RWPE2 (cell line): ENCODE results near the gene TIRAP.

ENCODE experiments used
- ATAC-seq: fragments of 200-7000 bp; cut with Tn5 transposase; 3 replicates; pipeline ENCODE4 v1.9.1; 2021; ENCODE audit warnings: low read depth
- DNase-seq: peaks from one replicate; pipeline ENCODE4 v3.0.0-alpha.2; 2020; ENCODE audit warnings: low spot score
- H3K27ac ChIP-seq: fragments of 450-650 bp; 2 replicates; pipeline ENCODE4 v1.5.1; 2017; ENCODE audit warnings: mild to moderate bottlenecking; ENCODE audit not compliant: poor library complexity, severe bottlenecking
- H3K27me3 ChIP-seq: fragments of 250-450 bp; sonication (Bioruptor Pico); 2 replicates; pipeline ENCODE4 v1.5.1; 2021; ENCODE audit warnings: mild to moderate bottlenecking, moderate library complexity; ENCODE audit not compliant: insufficient read depth, poor library complexity, severe bottlenecking
- H3K36me3 ChIP-seq: fragments of 250-450 bp; sonication (Bioruptor Pico); 2 replicates; pipeline ENCODE4 v1.5.1; 2020; ENCODE audit warnings: low read depth, mild to moderate bottlenecking, moderate library complexity
- H3K4me1 ChIP-seq: fragments of 250-450 bp; sonication (Bioruptor Pico); 2 replicates; pipeline ENCODE4 v1.5.1; 2021; ENCODE audit warnings: mild to moderate bottlenecking, moderate library complexity; ENCODE audit not compliant: insufficient read depth, poor library complexity, severe bottlenecking
- H3K4me3 ChIP-seq: fragments of 250-450 bp; sonication (Bioruptor Pico); 2 replicates; pipeline ENCODE4 v1.5.1; 2021; ENCODE audit warnings: mild to moderate bottlenecking, moderate library complexity; ENCODE audit not compliant: severe bottlenecking
- H3K9me3 ChIP-seq: fragments of 250-450 bp; sonication (Bioruptor Pico); 2 replicates; pipeline ENCODE4 v1.5.1; 2021; ENCODE audit warnings: mild to moderate bottlenecking, moderate library complexity; ENCODE audit not compliant: severe bottlenecking
- TF ChIP-seq, protein P1 (sequence below): fragments of 450-650 bp; IDR thresholded peaks from one replicate; pipeline ENCODE4 v1.5.1; 2017; ENCODE audit warnings: mild to moderate bottlenecking, moderate library complexity; ENCODE audit not compliant: poor library complexity, severe bottlenecking

Gene TIRAP

DNA sequence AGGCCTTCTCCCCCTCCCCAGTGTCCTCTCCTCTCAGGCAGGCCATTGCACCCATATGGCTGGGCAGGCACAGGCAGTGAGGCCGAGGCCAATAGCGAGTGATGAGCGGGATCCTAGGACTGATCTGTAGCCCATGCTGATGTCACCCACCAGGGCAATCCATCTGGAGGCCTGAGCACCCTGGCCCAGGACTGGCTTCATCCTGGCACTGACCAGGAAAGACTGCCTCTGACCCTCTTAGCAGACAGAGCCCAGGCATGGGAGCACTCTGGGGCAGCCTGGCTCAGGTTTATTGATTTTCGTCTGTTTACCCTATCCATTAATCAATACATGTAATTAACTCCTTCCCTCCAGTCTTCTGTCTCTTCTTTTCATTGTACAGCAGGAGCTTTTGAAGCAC, 5.1 kb upstream of the TIRAP start:
- ATAC-seq: no peak
- no peak for DNase-seq
- Histone ChIP-seq H3K27ac (no peak overlapping the region), H3K4me1 (no peaks in the 10 kb centered on the region), H3K27me3 (no peaks in the 10 kb centered on the region), H3K4me3 (no peak overlapping the region), H3K9me3 (no peaks in the 10 kb centered on the region), H3K36me3 (peaks cover 30% of the 10 kb centered on the region)
- TF ChIP-seq, protein P1, sequence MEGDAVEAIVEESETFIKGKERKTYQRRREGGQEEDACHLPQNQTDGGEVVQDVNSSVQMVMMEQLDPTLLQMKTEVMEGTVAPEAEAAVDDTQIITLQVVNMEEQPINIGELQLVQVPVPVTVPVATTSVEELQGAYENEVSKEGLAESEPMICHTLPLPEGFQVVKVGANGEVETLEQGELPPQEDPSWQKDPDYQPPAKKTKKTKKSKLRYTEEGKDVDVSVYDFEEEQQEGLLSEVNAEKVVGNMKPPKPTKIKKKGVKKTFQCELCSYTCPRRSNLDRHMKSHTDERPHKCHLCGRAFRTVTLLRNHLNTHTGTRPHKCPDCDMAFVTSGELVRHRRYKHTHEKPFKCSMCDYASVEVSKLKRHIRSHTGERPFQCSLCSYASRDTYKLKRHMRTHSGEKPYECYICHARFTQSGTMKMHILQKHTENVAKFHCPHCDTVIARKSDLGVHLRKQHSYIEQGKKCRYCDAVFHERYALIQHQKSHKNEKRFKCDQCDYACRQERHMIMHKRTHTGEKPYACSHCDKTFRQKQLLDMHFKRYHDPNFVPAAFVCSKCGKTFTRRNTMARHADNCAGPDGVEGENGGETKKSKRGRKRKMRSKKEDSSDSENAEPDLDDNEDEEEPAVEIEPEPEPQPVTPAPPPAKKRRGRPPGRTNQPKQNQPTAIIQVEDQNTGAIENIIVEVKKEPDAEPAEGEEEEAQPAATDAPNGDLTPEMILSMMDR: no peak

DNA sequence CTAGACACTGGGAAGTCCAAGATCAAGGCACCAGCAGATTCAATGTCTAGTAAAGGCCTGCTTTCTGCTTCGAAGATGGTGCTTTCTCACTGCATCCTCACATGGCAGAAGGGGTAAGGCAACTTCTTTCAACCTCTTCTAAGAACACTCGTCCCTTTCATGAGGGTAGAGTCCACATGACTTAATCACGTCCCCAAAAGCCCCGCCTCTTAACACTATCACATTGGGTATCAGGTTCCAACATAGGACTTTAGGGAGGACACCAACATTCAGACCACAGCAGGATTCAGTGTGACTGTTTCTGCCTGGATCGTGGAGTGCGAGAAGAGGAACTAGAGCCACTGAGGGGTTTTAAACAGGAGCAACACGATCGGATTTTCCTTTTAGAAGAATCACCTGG, 3.7 kb upstream of the TIRAP start:
- Histone ChIP-seq H3K9me3 (no peaks in the 10 kb centered on the region), H3K27ac (no peak overlapping the region), H3K27me3 (no peaks in the 10 kb centered on the region), H3K4me1 (peaks cover 4% of the 10 kb centered on the region), H3K36me3 (peaks cover 17% of the 10 kb centered on the region), H3K4me3 (no peak overlapping the region)
- ATAC-seq: no peak
- TF ChIP-seq, protein P1: no peak
- DNase-seq: no peak

DNA sequence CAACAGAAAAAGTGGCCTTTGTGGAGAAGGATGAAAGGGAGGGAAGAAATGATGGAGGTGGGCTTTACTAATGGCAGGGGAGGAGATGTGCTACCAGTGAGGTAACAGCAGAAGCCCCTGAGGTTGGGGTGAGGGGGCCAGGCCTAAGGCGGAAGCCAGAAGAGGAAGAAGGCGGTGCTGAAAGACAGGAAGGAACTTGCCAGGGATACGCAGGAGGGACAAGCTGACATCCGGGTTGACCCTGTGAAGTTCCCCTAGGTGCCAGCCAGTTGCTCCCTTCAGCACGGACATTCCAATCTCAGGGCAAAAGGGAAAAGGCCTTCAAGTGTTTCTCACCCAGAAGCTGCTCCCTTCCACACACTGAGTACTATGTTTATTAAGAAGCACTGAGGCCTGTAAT, 2.3 kb upstream of the TIRAP start:
- Histone ChIP-seq H3K9me3 (no peaks in the 10 kb centered on the region), H3K27ac (no peak overlapping the region), H3K4me1 (peaks cover 4% of the 10 kb centered on the region), H3K27me3 (no peaks in the 10 kb centered on the region), H3K4me3 (no peak overlapping the region), H3K36me3 (peaks cover 4% of the 10 kb centered on the region)
- TF ChIP-seq, protein P1: no peak
- ATAC-seq: no peak
- DNase-seq: no peak

DNA sequence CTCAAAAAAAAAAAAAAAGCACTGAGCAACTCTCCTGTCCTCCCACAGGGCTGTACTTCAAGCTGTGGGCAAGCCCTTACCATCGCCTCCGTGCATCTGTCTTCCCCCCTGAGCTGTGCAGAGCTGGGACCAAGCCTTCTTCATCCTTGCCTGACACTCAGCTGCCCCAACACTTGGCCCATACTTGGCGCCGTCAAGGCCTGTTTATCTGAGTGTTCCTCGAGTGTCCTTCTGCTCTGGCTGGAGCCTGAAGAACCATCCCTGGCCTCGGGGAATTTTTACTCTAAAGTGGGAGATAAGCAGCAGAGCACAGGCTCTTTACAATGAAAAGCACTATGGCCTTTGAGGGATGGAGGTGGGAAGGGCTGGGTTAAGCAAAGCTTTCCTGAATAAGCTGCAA, 1.6 kb upstream of the TIRAP start:
- no peaks in the 10 kb centered on the region for H3K9me3 ChIP-seq
- TF ChIP-seq, protein P1: no peak
- H3K27me3 ChIP-seq: no peaks in the 10 kb centered on the region
- DNase-seq (no peak), ATAC-seq (no peak)
- no peaks in the 10 kb centered on the region for H3K36me3 ChIP-seq
- H3K4me3 ChIP-seq: no peak overlapping the region
- peaks cover 4% of the 10 kb centered on the region for H3K4me1 ChIP-seq
- no peak overlapping the region for H3K27ac ChIP-seq

DNA sequence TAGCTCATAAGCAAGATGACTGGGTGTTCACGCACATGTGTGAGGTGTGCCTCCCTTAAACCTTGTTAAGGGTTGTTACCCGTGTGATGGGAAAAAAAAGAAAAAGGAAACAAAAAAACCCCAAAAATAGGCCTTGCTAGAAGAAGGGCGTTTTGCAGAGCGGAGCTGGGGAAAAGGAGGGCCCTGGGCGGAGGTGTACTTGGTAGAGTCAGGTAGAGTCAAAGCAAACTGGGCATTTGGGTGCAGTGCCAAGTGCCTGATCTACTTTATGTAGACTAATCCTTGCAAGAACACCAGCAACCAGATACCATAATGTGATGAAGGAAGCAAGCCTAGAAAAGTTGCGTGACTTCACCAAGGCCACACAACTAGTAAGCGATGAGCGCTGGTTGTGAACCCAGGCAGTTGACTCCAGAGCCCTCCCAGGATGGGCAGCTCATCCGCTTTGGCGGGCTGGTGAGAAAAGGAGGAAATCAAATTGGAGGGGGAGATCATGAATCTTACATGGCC, 1.2 kb upstream of the TIRAP start:
- no peaks in the 10 kb centered on the region for H3K9me3 ChIP-seq
- DNase-seq (no peak), ATAC-seq (no peak)
- TF ChIP-seq, protein P1: no peak
- peaks cover 4% of the 10 kb centered on the region for H3K4me1 ChIP-seq
- H3K27me3 ChIP-seq: no peaks in the 10 kb centered on the region
- H3K27ac ChIP-seq: no peak overlapping the region
- no peak overlapping the region for H3K4me3 ChIP-seq
- no peaks in the 10 kb centered on the region for H3K36me3 ChIP-seq
